DND-41 (cell line): ENCODE results near the gene KLHL30.

Experiments
- ATAC-seq: fragments of 200-7000 bp; cut with Tn5 transposase; 3 replicates; pipeline ENCODE4 v1.9.1; 2021; ENCODE audit warnings: low read depth; ENCODE audit not compliant: insufficient read depth
- DNase-seq: peaks from one replicate; pipeline ENCODE4 v3.0.0-alpha.2; 2020
- H2AFZ ChIP-seq: 2 replicates; pipeline ENCODE4 v1.6.0; 2012; ENCODE audit warnings: low read depth, low read length
- H3K27ac ChIP-seq: 2 replicates; pipeline ENCODE4 v1.5.1; 2012; ENCODE audit warnings: low read length, inconsistent platforms
- H3K27me3 ChIP-seq: fragments of 200-600 bp; sonication (generic); 2 replicates; pipeline ENCODE4 v1.6.0; 2012; ENCODE audit warnings: low read length, mild to moderate bottlenecking, inconsistent platforms; ENCODE audit not compliant: insufficient read depth, poor library complexity
- H3K36me3 ChIP-seq: 2 replicates; pipeline ENCODE4 v1.5.1; 2012; ENCODE audit warnings: low read length, inconsistent platforms; ENCODE audit not compliant: insufficient read depth
- H3K4me1 ChIP-seq: 2 replicates; pipeline ENCODE4 v1.5.1; 2012; ENCODE audit warnings: mild to moderate bottlenecking, low read length; ENCODE audit not compliant: insufficient read depth
- H3K4me2 ChIP-seq: 2 replicates; pipeline ENCODE4 v1.6.0; 2012; ENCODE audit warnings: mild to moderate bottlenecking, moderate library complexity, low read length, inconsistent platforms; ENCODE audit not compliant: insufficient read depth
- H3K4me3 ChIP-seq, 2 experiments: fragments of 200-600 bp in 1 of 2; shearing (Covaris generic) in 1 of 2; 2 replicates each; pipeline ENCODE4 v1.5.1; 2012 to 2016; ENCODE audit warnings: inconsistent platforms in 2 of 2, low read length in 2 of 2, mild to moderate bottlenecking in 2 of 2, low read depth in 1 of 2, moderate library complexity in 1 of 2
- H3K79me2 ChIP-seq: 2 replicates; pipeline ENCODE4 v1.6.0; 2012; ENCODE audit warnings: low read length, inconsistent platforms; ENCODE audit not compliant: insufficient read depth
- H3K9ac ChIP-seq: 2 replicates; pipeline ENCODE4 v1.6.0; 2012; ENCODE audit warnings: low read depth, mild to moderate bottlenecking, inconsistent platforms, low read length, moderate library complexity
- H3K9me3 ChIP-seq: 2 replicates; pipeline ENCODE4 v1.5.1; 2012; ENCODE audit warnings: low read length, moderate library complexity, mild to moderate bottlenecking, inconsistent platforms; ENCODE audit not compliant: insufficient read depth, severe bottlenecking
- H4K20me1 ChIP-seq: 2 replicates; pipeline ENCODE4 v1.6.0; 2012; ENCODE audit warnings: low read length; ENCODE audit not compliant: insufficient read depth
- CTCF ChIP-seq: IDR thresholded peaks from 2 replicates; pipeline ENCODE4 v1.5.1; 2012; ENCODE audit warnings: borderline replicate concordance, low read length, moderate library complexity, mild to moderate bottlenecking; ENCODE audit not compliant: poor library complexity, severe bottlenecking; ENCODE audit errors: extremely low read depth
- EZH2 ChIP-seq: IDR thresholded peaks from 3 replicates; pipeline ENCODE4 v1.6.1; 2012; ENCODE audit warnings: borderline replicate concordance, low read depth, mild to moderate bottlenecking, moderate library complexity, low read length, inconsistent platforms; ENCODE audit not compliant: severe bottlenecking

Gene KLHL30

DNA sequence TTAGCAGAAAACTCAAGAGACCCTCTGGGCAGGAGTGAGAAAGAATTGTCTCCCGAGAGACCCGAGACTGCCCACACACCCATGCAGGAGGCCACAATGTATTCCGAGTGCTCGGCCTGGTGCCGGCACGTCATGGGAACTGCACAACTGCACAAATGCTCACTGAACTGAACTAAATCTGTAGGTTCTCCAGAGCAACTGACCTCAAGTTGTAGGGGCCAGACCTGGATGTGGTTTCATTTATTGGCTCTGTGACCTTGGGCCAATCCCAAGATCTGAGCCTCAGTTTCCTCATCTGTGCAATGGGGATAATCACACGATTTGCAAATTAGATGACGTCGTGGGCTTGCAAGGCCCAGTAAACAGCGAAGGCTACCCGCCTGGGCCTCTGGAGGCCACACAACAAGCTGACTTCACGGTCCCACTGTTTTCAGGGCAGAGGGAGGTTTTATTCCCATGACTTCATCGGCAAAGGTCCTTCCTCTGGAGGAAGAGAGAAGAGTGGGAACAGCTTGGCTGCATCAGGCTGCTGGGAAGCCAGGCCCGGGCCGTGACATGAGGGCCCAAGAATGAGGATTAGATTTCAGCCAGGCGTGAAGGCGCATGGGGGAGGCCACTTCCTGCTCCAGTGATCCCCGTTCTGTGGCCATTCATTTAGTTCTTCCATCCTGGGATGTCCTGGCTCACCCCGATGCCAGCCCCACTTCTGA is 16.7 kb downstream of the KLHL30 start:
- Histone ChIP-seq H3K36me3 (no peaks in the 10 kb centered on the region), H4K20me1 (no peaks in the 10 kb centered on the region), H3K27me3 (no peaks in the 10 kb centered on the region), H3K4me2 (no peak overlapping the region), H3K9ac (no peak overlapping the region), H3K4me3 (no peak overlapping the region), H3K9me3 (no peaks in the 10 kb centered on the region), H2AFZ (no peak overlapping the region), H3K79me2 (no peaks in the 10 kb centered on the region), H3K27ac (no peak overlapping the region), H3K4me1 (no peaks in the 10 kb centered on the region)
- TF ChIP-seq CTCF (no peak), EZH2 (no peak)
- DNase-seq (no peak), ATAC-seq (no peak)

GRCh38 chr2:238155761-238156694 is 17.6 kb downstream of the KLHL30 start:
- Histone ChIP-seq H2AFZ (no peak overlapping the region), H3K9me3 (no peaks in the 10 kb centered on the region), H3K27me3 (no peaks in the 10 kb centered on the region), H3K79me2 (no peaks in the 10 kb centered on the region), H3K36me3 (no peaks in the 10 kb centered on the region), H3K9ac (no peak overlapping the region), H3K4me3 (no peak overlapping the region), H4K20me1 (no peaks in the 10 kb centered on the region), H3K4me1 (no peaks in the 10 kb centered on the region), H3K27ac (no peak overlapping the region), H3K4me2 (no peak overlapping the region)
- TF ChIP-seq EZH2 (no peak), CTCF (no peak)
- DNase-seq (no peak), ATAC-seq (no peak)

- H3K27me3 ChIP-seq, result no peaks in the 10 kb centered on the region
- H3K36me3 ChIP-seq, result no peaks in the 10 kb centered on the region
- H3K4me3 ChIP-seq, result no peak overlapping the region
- no peak overlapping the region for H3K27ac ChIP-seq
- no peaks in the 10 kb centered on the region for H4K20me1 ChIP-seq
- no peaks in the 10 kb centered on the region for H3K4me1 ChIP-seq
- no peak overlapping the region for H3K4me2 ChIP-seq
- H2AFZ ChIP-seq, result no peak overlapping the region
- H3K79me2 ChIP-seq, result no peaks in the 10 kb centered on the region
- H3K9ac ChIP-seq, result no peak overlapping the region
- no peak for TF ChIP-seq CTCF
- no peak for TF ChIP-seq EZH2
- no peak for DNase-seq
- H3K9me3 ChIP-seq, result no peaks in the 10 kb centered on the region
- ATAC-seq, result no peak
These were observed 19.1 kb downstream of the KLHL30 start for GRCh38 chr2:238157506-238158017.
